ENCODE measurements around the gene SAT2.
"Not testable (repeated sequence)": the region's sequence is repeated elsewhere in the genome, so short reads cannot be mapped to it uniquely, and the experiment has no call there.

The SAT2 gene

DNA sequence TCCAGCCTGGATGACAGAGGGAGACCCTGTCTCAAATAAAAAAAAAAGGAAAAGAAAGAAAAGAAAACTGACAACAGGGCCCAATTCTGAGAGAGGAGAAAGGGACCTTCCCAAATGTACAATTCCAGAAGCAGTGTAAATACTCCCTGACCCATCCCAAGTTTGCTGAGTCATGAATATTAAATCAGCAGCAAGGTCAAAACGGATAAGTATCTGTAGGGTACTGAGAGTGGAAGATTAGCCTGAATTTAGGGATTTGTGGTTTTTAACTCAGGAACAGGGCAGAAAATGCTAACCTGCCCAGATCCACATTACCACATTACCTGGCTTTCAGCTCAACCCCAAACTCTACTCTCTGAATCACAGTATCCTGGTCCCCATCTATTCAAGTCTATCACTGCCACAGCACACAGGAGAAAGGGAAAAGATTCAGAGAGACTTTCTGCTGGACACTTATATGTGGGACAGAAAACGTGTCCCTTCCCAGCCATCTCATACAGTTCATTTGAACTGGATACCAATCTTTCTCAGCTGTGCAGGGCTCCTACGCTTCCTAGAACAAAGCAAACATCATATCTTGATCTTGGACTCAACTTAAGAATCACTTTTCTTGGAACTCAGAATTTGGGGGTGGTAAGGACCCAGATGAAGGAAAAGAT, 15.9 kb downstream of the SAT2 start:
- TF ChIP-seq CTCF (IDR thresholded peaks at IDR 0.05; ENCODE audit: low read depth, low read length), result no peak
- no peak for DNase-seq (ENCODE audit: extremely low read depth, low read depth)

GRCh38 chr17:7610641-7611040, 17.0 kb downstream of the SAT2 start:
- TF ChIP-seq CTCF (IDR thresholded peaks at IDR 0.05; ENCODE audit: low read depth, low read length), result no peak
- DNase-seq (ENCODE audit: extremely low read depth, low read depth), result no peak

GRCh38 chr17:7606280-7606679, 21.3 kb downstream of the SAT2 start:
- DNase-seq (ENCODE audit: extremely low read depth, low read depth), result no peak
- TF ChIP-seq CTCF (IDR thresholded peaks at IDR 0.05; ENCODE audit: low read depth, low read length), result no peak

DNA sequence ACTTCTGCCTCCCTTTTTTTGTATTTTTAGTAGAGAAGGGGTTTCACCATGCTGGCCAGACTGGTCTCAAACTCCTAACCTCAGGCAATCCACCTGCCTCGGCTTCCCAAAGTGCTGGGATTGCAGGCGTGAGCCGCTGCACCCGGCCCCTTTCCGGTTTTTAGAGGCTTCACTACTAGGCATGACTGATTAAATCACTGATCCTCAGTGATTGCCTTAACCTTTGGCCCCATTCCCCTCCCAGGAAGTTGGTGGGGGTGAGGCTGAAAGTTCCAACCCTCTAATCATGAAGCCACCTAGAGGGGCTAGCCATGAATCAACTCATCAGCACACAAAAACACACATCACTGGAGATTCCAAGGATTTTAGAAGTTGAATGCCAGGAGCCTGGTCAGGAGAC, 30.1 kb downstream of the SAT2 start:
- not testable (repeated sequence) for DNase-seq (ENCODE audit: extremely low read depth, low read depth)

DNA sequence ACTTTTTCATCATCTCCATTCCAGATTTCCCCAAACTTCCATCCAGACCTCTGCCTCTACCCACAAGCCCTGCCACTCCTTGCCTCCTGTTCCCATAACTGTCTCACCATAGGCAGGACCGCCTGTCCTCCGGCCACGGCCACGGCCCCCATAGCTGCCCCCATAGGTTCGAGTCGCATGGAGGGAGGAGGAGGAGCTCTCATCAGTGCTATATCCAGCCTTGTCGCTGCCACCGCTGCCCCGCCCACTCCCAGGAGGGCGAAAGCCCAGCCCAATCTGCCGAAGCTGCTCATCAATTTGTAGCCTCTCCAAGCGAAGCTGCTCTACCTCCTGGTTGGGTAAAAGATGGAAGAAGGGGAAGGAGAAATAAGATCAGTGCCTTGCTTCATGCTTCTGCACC, 34.3 kb downstream of the SAT2 start:
- no peak for DNase-seq (ENCODE audit: extremely low read depth, low read depth)
- no peak for TF ChIP-seq CTCF (IDR thresholded peaks at IDR 0.05; ENCODE audit: low read depth, low read length)

DNA sequence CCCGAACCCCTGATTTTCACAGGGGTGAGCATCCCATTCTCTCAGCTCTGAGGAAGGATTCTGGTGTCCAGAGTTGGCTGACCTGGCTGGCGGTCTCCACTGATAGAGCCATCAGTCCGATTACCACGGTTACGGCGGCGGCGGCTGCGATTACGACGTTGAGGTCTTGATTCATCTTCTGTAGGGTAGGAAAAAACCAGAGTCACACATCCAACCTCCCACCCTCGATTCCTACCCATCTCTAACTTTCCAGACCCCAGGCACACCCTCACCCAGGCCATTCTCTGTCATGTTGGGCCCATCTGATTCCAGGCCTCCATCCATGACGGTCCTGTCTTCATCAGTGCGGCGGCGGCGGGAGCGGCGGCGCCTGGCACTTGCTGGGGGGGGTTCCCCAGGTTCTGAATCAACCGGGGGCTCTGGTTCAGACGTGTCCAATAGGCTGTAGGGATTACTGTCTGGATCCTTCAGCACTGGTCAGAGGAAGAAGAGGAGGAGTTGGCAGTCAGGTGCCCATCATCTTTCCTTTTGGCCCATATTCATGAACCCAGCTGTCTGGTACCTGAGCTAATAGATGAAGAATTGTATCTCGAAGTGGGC, 35.1 kb downstream of the SAT2 start:
- TF ChIP-seq CTCF (IDR thresholded peaks at IDR 0.05; ENCODE audit: low read depth, low read length), result no peak
- no peak for DNase-seq (ENCODE audit: extremely low read depth, low read depth)

- TF ChIP-seq CTCF (IDR thresholded peaks at IDR 0.05; ENCODE audit: low read depth, low read length), result no peak
- DNase-seq (ENCODE audit: extremely low read depth, low read depth), result no peak
Measured at GRCh38 chr17:7591596-7591995, 36.0 kb downstream of the SAT2 start.

GRCh38 chr17:7590743-7591142, 36.9 kb downstream of the SAT2 start:
- TF ChIP-seq CTCF (IDR thresholded peaks at IDR 0.05; ENCODE audit: low read depth, low read length), result no peak
- DNase-seq (ENCODE audit: extremely low read depth, low read depth), result no peak
